Esophagus muscularis mucosa (tissue), 4 donors: ENCODE data around the gene ANP32B. TPM values are rescaled to one million over a fixed set of nuclear protein-coding genes. Genes with fewer than 3 reads are reported as not detected.

ENCODE experiments used
- DNase-seq: peaks from one replicate; pipeline ENCODE4 v3.0.0-alpha.2; 2017; ENCODE audit errors: extremely low spot score
- H3K27ac ChIP-seq, 4 donors: fragments of 200-600 bp; sonication (generic); replicated peaks in 1 of 4; 1 replicate in 3 of 4; 2 replicates in 1 of 4; pipeline ENCODE4 v1.5.1; 2016 to 2019; ENCODE audit warnings: mild to moderate bottlenecking in 1 of 4
- H3K27me3 ChIP-seq, 4 donors: fragments of 200-600 bp; sonication (generic); one replicate each; pipeline versions ENCODE4 v1.5.1 to v1.6.0; 2016 to 2019
- H3K36me3 ChIP-seq, 4 donors: fragments of 200-600 bp; sonication (generic); one replicate each; pipeline ENCODE4 v1.5.1; 2016 to 2019
- H3K4me1 ChIP-seq, 4 donors: fragments of 200-600 bp; sonication (generic); one replicate each; pipeline ENCODE4 v1.5.1; 2016 to 2019
- H3K4me3 ChIP-seq, 4 donors: fragments of 200-600 bp; sonication (generic); 1 replicate in 2 of 4; 2 replicates in 2 of 4; pipeline ENCODE4 v1.5.1; 2016 to 2019; ENCODE audit warnings: mild to moderate bottlenecking in 4 of 4, moderate library complexity in 1 of 4
- H3K9me3 ChIP-seq, 4 donors: fragments of 200-600 bp; sonication (generic); 1 replicate in 3 of 4; 2 replicates in 1 of 4; pipeline ENCODE4 v1.5.1; 2016 to 2019
- EP300 ChIP-seq: sonication (generic); formaldehyde crosslinking; IDR thresholded peaks from one replicate; pipeline ENCODE4 v1.6.1; 2017; ENCODE audit warnings: antibody characterized with exemption
- POLR2A ChIP-seq: fragments of 450-650 bp; IDR thresholded peaks from one replicate; pipeline ENCODE4 v1.6.1; 2017; ENCODE audit warnings: antibody characterized with exemption, moderate library complexity, mild to moderate bottlenecking, low read depth
- POLR2AphosphoS5 ChIP-seq, 2 donors: sonication (generic); formaldehyde crosslinking; IDR thresholded peaks; one replicate each; pipeline ENCODE4 v1.6.1; 2017; ENCODE audit warnings: antibody characterized with exemption in 2 of 2
- WGBS: methylation state at CpG from one replicate; pipeline ENCODE4 v1.1.5; 2018; 5-methylcytosine and 5-hydroxymethylcytosine counted together
- intact Hi-C: fragments of 100-400 bp; cut with DNase I; formaldehyde crosslinking; loops from one replicate; pipeline ENCODE4 v1.15.1; 2023
- total RNA-seq, 4 donors: library from RNA; depleted of rRNA; stranded (reverse); fragments of >200 nt; gene quantifications; one replicate each; pipeline versions ENCODE4 v1.1.0 to v1.2.1, GENCODE V29; 2016
- TF ChIP-seq, protein P1 (sequence below), 3 experiments: fragments of 200-600 bp in 2 of 3; fragments of 450-650 bp in 1 of 3; sonication (generic) in 2 of 3; IDR thresholded peaks; one replicate each; pipeline ENCODE4 v1.5.1; 2017 to 2019; ENCODE audit warnings: antibody characterized with exemption in 3 of 3, mild to moderate bottlenecking in 2 of 3, moderate library complexity in 1 of 3

ANP32B gene
- total RNA-seq, 4 donors from 2014 or later = 30.2 to 52.7 (median 39.9) TPM

DNA sequence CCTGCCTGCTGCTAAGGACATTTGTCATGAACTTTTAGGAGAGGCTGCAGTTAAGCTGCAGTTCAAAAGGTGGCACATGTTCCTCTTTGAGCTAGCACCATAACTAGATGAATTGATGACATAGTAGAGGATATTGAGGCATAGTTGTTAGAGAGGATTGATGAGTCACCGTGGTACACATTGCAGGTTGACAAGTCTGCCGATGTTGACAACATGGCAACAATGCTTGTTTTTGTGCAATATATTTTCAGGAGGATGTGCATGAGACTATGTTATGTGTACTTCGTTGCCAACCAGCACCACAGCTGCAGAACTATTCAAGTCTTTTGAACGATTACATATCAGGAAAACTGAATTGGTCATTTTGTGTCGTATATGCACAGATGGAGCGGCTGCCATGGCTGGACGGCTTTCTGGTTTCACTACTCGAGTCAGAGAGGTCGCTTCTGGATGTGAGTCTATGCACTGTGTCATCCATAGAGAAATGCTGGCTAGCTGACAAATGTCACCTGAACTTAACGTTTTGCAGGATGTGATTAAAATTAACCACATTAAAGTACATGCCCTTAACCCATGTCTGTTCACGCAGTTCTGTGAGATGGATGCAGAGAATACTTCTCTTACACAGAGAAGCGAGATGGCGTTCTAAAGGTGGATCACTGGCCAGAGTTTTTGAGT lies 24.2 kb downstream of the ANP32B start:
- no peak for TF ChIP-seq EP300
- no peak for TF ChIP-seq POLR2AphosphoS5 (IDR thresholded peaks at IDR 0.05)
- TF ChIP-seq POLR2A = no peak
- TF ChIP-seq, protein P1, sequence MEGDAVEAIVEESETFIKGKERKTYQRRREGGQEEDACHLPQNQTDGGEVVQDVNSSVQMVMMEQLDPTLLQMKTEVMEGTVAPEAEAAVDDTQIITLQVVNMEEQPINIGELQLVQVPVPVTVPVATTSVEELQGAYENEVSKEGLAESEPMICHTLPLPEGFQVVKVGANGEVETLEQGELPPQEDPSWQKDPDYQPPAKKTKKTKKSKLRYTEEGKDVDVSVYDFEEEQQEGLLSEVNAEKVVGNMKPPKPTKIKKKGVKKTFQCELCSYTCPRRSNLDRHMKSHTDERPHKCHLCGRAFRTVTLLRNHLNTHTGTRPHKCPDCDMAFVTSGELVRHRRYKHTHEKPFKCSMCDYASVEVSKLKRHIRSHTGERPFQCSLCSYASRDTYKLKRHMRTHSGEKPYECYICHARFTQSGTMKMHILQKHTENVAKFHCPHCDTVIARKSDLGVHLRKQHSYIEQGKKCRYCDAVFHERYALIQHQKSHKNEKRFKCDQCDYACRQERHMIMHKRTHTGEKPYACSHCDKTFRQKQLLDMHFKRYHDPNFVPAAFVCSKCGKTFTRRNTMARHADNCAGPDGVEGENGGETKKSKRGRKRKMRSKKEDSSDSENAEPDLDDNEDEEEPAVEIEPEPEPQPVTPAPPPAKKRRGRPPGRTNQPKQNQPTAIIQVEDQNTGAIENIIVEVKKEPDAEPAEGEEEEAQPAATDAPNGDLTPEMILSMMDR (IDR thresholded peaks at IDR 0.05) = no peak
- Histone ChIP-seq H3K4me1 (peaks cover 24 to 29% (median 25%) of the 10 kb centered on the region in 4 donors), H3K36me3 (peaks cover 45 to 77% (median 66%) of the 10 kb centered on the region in 4 donors), H3K4me3 (no peak overlapping the region), H3K27ac (no peak overlapping the region), H3K9me3 (no peaks in the 10 kb centered on the region), H3K27me3 (no peaks in the 10 kb centered on the region)
- 76% methylated on average over 13 of the region's 13 CpGs for WGBS
- intact Hi-C loops = no loop called here
- no peak for DNase-seq

DNA sequence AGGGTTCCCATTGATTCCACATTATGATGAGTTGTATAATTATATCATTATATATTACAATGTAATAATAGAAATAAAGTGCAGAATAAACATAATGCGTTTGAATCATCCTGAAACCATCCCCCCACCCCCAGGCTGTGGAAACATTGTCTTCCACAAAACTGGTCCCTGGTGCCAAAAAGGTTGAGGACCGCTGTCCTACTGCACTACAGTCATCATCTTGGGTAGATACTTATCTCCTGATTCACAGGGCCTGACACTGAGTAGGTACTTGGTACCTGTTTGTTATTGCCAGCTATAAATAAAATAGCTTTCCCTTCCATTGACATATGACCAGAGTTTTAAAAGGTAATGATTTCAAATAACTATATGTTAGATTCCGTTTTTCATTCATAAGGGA lies 25.6 kb downstream of the ANP32B start:
- peaks cover 13 to 16% (median 15%) of the 10 kb centered on the region in 4 donors for H3K4me1 ChIP-seq
- 81% methylated on average over 3 of the region's 3 CpGs for WGBS
- no peak for DNase-seq
- H3K27me3 ChIP-seq = no peaks in the 10 kb centered on the region
- H3K36me3 ChIP-seq = peaks cover 58 to 91% (median 79%) of the 10 kb centered on the region in 4 donors
- no peak for TF ChIP-seq EP300
- TF ChIP-seq POLR2AphosphoS5 (IDR thresholded peaks at IDR 0.05) = no peak
- TF ChIP-seq, protein P1 (IDR thresholded peaks at IDR 0.05) = no peak
- no peak for TF ChIP-seq POLR2A
- intact Hi-C loops = no loop called here
- H3K4me3 ChIP-seq = no peak overlapping the region
- H3K27ac ChIP-seq = no peak overlapping the region
- H3K9me3 ChIP-seq = no peaks in the 10 kb centered on the region

DNA sequence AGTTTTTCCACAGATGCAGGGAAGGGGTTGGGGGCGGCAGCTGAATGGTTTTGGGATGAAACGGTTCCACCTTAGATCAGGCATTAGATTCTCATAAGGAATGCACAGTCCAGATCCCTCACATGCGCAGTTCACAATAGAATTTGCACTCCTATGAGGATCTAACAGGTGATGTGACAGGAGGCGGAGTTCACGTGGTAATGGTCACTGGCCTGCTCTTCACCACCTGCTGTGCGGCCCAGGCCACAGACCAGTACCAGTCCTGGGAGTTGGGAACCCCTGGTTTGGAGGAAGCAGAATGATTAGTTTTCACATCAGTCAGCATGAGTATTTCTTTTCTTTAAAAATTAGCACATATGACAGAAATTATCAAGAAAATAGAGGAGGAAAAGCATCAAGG lies 26.3 kb downstream of the ANP32B start:
- intact Hi-C loops = no loop called here
- peaks cover 65 to 97% (median 86%) of the 10 kb centered on the region in 4 donors for H3K36me3 ChIP-seq
- H3K4me3 ChIP-seq = no peak overlapping the region
- H3K27ac ChIP-seq = peak overlapping the region in 1 of 4 donors; percentile 11
- WGBS = 84% methylated on average over 6 of the region's 6 CpGs
- peaks cover 13 to 16% (median 15%) of the 10 kb centered on the region in 4 donors for H3K4me1 ChIP-seq
- no peak for DNase-seq
- H3K9me3 ChIP-seq = no peaks in the 10 kb centered on the region
- no peaks in the 10 kb centered on the region for H3K27me3 ChIP-seq
- no peak for TF ChIP-seq POLR2AphosphoS5 (IDR thresholded peaks at IDR 0.05)
- no peak for TF ChIP-seq POLR2A
- TF ChIP-seq EP300 = no peak
- TF ChIP-seq, protein P1 (IDR thresholded peaks at IDR 0.05) = no peak

DNA sequence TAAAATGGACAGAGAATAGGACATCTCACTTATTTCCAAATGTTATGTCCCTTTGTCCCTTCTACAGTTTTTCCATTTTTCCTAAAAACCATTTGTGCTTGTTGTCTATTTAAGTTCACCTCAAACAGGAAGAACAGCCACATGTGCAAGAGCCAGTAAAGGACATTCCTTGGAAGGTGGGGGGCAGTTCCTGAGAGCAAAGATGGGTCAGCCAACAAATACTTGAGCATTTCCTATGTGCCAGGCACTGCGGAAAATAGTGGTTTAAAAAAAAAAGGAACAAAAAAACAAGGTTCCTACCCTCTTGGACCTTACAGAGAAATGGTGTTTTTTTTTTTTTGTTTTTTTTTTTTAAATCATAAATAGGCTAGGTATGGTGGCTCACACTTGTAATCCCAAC lies 26.8 kb downstream of the ANP32B start:
- Histone ChIP-seq H3K4me1 (peaks cover 13 to 16% (median 15%) of the 10 kb centered on the region in 4 donors), H3K27me3 (no peaks in the 10 kb centered on the region), H3K27ac (peak overlapping the region in 1 of 4 donors; percentile 35), H3K4me3 (no peak overlapping the region), H3K36me3 (peaks cover 68 to 97% (median 88%) of the 10 kb centered on the region in 4 donors), H3K9me3 (no peaks in the 10 kb centered on the region)
- WGBS = 48% methylated on average over 1 of the region's 1 CpG
- DNase-seq = no peak
- TF ChIP-seq POLR2A (no peak), EP300 (no peak), POLR2AphosphoS5 (IDR thresholded peaks at IDR 0.05) (peak; percentile 59 to 61)
- TF ChIP-seq, protein P1 (IDR thresholded peaks at IDR 0.05) = no peak
- intact Hi-C loops = no loop called here
